ENCODE results near the gene BTBD7. TPM values are rescaled to one million over a fixed set of nuclear protein-coding genes. Genes with fewer than 3 reads are reported as not detected.

BTBD7 gene
- total and polyA plus RNA-seq, 2 of the 4 experiments (the other 2 are of a cell fraction) = 11.9 to 30.5 TPM

DNA sequence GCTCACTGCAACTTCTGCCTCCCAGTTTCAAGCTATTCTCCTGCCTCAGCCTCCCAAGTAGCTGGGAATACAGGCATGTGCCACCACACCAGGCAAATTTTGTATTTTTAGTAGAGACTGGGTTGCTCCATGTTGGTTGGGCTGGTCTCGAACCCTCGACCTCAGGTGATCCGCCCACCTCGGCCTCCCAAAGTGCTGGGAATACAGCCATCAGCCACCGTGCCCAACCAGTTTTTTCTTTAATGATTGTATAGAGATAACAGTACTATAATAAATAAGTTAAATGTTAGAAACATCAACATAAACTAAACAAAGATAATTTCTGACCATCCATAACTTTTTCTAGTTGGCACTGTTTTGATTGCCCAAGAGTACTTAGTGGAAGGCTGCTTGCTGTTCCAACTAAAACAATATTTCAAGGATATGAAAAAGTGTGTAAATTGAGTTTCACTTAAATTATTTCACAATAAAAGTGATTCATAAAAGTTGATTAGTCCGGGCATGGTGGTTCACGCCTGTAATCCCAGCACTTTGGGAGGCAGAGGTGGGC lies 131.6 kb downstream of the BTBD7 start:
- no CpG with 5 or more reads among the region's 7 CpGs for WGBS, 2 experiments (ENCODE audit: extremely low coverage in 2 of 2, insufficient read length in 1 of 2)
- Histone ChIP-seq H2AFZ (replicated peaks; ENCODE audit: low read length, poor library complexity) (no peak overlapping the region), H3K14ac (replicated peaks; ENCODE audit: low read depth, low read length) (no peak overlapping the region), H2AK5ac (ENCODE audit: low read depth, low read length) (no peak overlapping the region), H3K4me3 (ENCODE audit: insufficient read depth, low read depth, low read length) (no peak overlapping the region), H3K36me3 (ENCODE audit: control insufficient read depth, insufficient read depth, low read length) (0 out of 2 replicates have a peak, but pooled peaks cover 1% of the 10 kb centered on the region), H3K27me3 (ENCODE audit: control insufficient read depth, insufficient read depth, low read length) (no peaks in the 10 kb centered on the region), H2BK5ac (ENCODE audit: low read depth, low read length, poor library complexity, severe bottlenecking) (no peak overlapping the region), H4K5ac (ENCODE audit: low read depth, low read length) (no peak overlapping the region), H4K91ac (ENCODE audit: insufficient read depth, low read depth, low read length) (no peak overlapping the region), H3K56ac (ENCODE audit: extremely low read depth, insufficient read depth, low read length) (no peak overlapping the region), H3K9me1 (ENCODE audit: insufficient read depth, low read length) (no peaks in the 10 kb centered on the region; the same call in 1 of the 2 replicates), H4K20me1 (ENCODE audit: insufficient read depth, low read length) (no peaks in the 10 kb centered on the region), H3K27ac (ENCODE audit: insufficient read depth, low read length) (no peak overlapping the region), H3K9ac (ENCODE audit: low read depth, low read length) (no peak overlapping the region), H2BK15ac (ENCODE audit: low read depth, low read length) (no peak overlapping the region), H4K8ac (ENCODE audit: low read depth in 2 of 2, low read length in 2 of 2) (no peak overlapping the region), H3K18ac (ENCODE audit: low read depth, low read length) (no peak overlapping the region), H3K79me1 (ENCODE audit: low read depth in 1 of 2, low read length in 2 of 2) (peaks cover 7 to 22% of the 10 kb centered on the region in 2 experiments), H3K23ac (ENCODE audit: low read depth, low read length) (no peak overlapping the region), H3K4ac (ENCODE audit: low read depth, low read length) (no peak overlapping the region), H2BK120ac (ENCODE audit: low read depth, low read length) (no peak overlapping the region), H2BK20ac (ENCODE audit: low read depth, low read length) (no peak overlapping the region), H3K4me1 (ENCODE audit: control insufficient read depth, insufficient read depth, low read length) (peaks cover 2% of the 10 kb centered on the region; the same call in 1 of the 2 replicates), H2AK9ac (replicated peaks; ENCODE audit: low read depth, low read length, poor library complexity) (no peak overlapping the region), H3K4me2 (ENCODE audit: low read depth, low read length) (no peak overlapping the region), H3K9me3 (ENCODE audit: control insufficient read depth, insufficient read depth, low read length) (no peaks in the 10 kb centered on the region)
- no peak for DNase-seq
- dilution Hi-C loops (cut with HindIII; ENCODE audit: low sequenced_read_pairs, unreplicated experiment) = no loop called here
- no peak for TF ChIP-seq MAZ (IDR thresholded peaks at IDR 0.05; ENCODE audit: borderline replicate concordance, low read depth, low read length)
- no peak for TF ChIP-seq BHLHE40 (IDR thresholded peaks at IDR 0.05; ENCODE audit: low read depth, low read length)
- no peak for TF ChIP-seq FOS (IDR thresholded peaks at IDR 0.05; ENCODE audit: low read depth, low read length)
- no peak for TF ChIP-seq MXI1 (IDR thresholded peaks at IDR 0.05; ENCODE audit: borderline replicate concordance, low read depth, low read length)
- no peak for TF ChIP-seq RCOR1 (IDR thresholded peaks at IDR 0.05; ENCODE audit: insufficient replicate concordance, low read length)
- TF ChIP-seq, protein P1, sequence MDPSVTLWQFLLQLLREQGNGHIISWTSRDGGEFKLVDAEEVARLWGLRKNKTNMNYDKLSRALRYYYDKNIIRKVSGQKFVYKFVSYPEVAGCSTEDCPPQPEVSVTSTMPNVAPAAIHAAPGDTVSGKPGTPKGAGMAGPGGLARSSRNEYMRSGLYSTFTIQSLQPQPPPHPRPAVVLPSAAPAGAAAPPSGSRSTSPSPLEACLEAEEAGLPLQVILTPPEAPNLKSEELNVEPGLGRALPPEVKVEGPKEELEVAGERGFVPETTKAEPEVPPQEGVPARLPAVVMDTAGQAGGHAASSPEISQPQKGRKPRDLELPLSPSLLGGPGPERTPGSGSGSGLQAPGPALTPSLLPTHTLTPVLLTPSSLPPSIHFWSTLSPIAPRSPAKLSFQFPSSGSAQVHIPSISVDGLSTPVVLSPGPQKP (IDR thresholded peaks at IDR 0.05; ENCODE audit: borderline replicate concordance, low read depth, low read length) = no peak
- TF ChIP-seq, protein P2, sequence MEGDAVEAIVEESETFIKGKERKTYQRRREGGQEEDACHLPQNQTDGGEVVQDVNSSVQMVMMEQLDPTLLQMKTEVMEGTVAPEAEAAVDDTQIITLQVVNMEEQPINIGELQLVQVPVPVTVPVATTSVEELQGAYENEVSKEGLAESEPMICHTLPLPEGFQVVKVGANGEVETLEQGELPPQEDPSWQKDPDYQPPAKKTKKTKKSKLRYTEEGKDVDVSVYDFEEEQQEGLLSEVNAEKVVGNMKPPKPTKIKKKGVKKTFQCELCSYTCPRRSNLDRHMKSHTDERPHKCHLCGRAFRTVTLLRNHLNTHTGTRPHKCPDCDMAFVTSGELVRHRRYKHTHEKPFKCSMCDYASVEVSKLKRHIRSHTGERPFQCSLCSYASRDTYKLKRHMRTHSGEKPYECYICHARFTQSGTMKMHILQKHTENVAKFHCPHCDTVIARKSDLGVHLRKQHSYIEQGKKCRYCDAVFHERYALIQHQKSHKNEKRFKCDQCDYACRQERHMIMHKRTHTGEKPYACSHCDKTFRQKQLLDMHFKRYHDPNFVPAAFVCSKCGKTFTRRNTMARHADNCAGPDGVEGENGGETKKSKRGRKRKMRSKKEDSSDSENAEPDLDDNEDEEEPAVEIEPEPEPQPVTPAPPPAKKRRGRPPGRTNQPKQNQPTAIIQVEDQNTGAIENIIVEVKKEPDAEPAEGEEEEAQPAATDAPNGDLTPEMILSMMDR (conservative IDR thresholded peaks at IDR 0.05; ENCODE audit: low read depth, low read length) = no peak
- ATAC-seq (ENCODE audit: low read depth) = no peak
- intact Hi-C loops (cut with micrococcal nuclease) = no loop called here
- BruUV-seq (replicated peaks) = no TSS peak
- ChIA-PET CTCF (no interaction called here), POLR2A (ENCODE audit: unreplicated experiment) (no interaction called here)
- in situ Hi-C loops (cut with MboI; ENCODE audit: low sequenced_read_pairs) = no loop called here

Data from IMR-90 (cell line).